Measurements from ENCODE around the gene CCDC9B.
A peak's percentile ranks its signal among the peaks of the same experiment; 100 is the strongest.

The CCDC9B gene

GRCh38 chr15:40293006-40293405, 47.7 kb downstream of the CCDC9B start:
- no peak for DNase-seq (ENCODE audit: low read depth in 2 of 2)

- DNase-seq (ENCODE audit: low read depth in 2 of 2) = no peak
These were observed 48.5 kb downstream of the CCDC9B start for GRCh38 chr15:40292246-40292645.

GRCh38 chr15:40290918-40291574, 49.7 kb downstream of the CCDC9B start:
- no peak for DNase-seq (ENCODE audit: low read depth in 2 of 2)

GRCh38 chr15:40290545-40290917, 50.2 kb downstream of the CCDC9B start:
- DNase-seq (ENCODE audit: low read depth in 2 of 2) = no peak

GRCh38 chr15:40289140-40289775, 51.5 kb downstream of the CCDC9B start:
- DNase-seq (ENCODE audit: low read depth in 2 of 2) = no peak

GRCh38 chr15:40287968-40288367, 52.8 kb downstream of the CCDC9B start:
- no peak for DNase-seq (ENCODE audit: low read depth in 2 of 2)

- no peak for DNase-seq (ENCODE audit: low read depth in 2 of 2)
These were observed 53.2 kb downstream of the CCDC9B start for GRCh38 chr15:40287505-40287904.

- no peak for DNase-seq (ENCODE audit: low read depth in 2 of 2)
These were observed 53.9 kb downstream of the CCDC9B start for GRCh38 chr15:40286794-40287193.

GRCh38 chr15:40286061-40286532, 54.6 kb downstream of the CCDC9B start:
- no peak for DNase-seq (ENCODE audit: low read depth in 2 of 2)

GRCh38 chr15:40285554-40286011, 55.2 kb downstream of the CCDC9B start:
- no peak for DNase-seq (ENCODE audit: low read depth in 2 of 2)

GRCh38 chr15:40285151-40285550, 55.6 kb downstream of the CCDC9B start:
- no peak for DNase-seq (ENCODE audit: low read depth in 2 of 2)

- DNase-seq (ENCODE audit: low read depth in 2 of 2) = no peak
These were observed 57.0 kb downstream of the CCDC9B start for GRCh38 chr15:40283615-40284300.

GRCh38 chr15:40282869-40283614, 57.7 kb downstream of the CCDC9B start, which contains the start of gene ANKRD63:
TSS of gene ANKRD63 (minus strand) at chr15:40283064. CDS start at chr15:40282586, 478 bp downstream.
- peak in 1 of 2 donors; percentile 27 for DNase-seq (ENCODE audit: low read depth in 2 of 2)

- DNase-seq (ENCODE audit: low read depth in 2 of 2) = peak; percentile 33 to 39
These were observed 58.4 kb downstream of the CCDC9B start for GRCh38 chr15:40282147-40282868.

GRCh38 chr15:40281801-40282146, 59.0 kb downstream of the CCDC9B start:
- DNase-seq (ENCODE audit: low read depth in 2 of 2) = no peak

Measured in stimulated activated CD4-positive, alpha-beta T cell treated with anti-CD3 and anti-CD28 coated beads, Interleukin-4, amount 100 ng/mL, for 48 hours (primary cell).